Lower leg skin (tissue), 3 donors: ENCODE results near the gene PARP9.

Experiments used
- CTCF ChIP-seq, 3 donors: fragments of 450-650 bp; IDR thresholded peaks; one replicate each; pipeline ENCODE4 v1.5.1; 2016; ENCODE audit warnings: antibody characterized with exemption in 3 of 3, mild to moderate bottlenecking in 3 of 3, moderate library complexity in 2 of 3
- POLR2A ChIP-seq, 2 donors: fragments of 450-650 bp; IDR thresholded peaks; one replicate each; pipeline ENCODE4 v1.6.1; 2016 to 2017; ENCODE audit warnings: antibody characterized with exemption in 2 of 2, mild to moderate bottlenecking in 1 of 2, moderate library complexity in 1 of 2

GRCh38 chr3:122484985-122485384 is 79.1 kb downstream of the PARP9 start:
- TF ChIP-seq CTCF (IDR thresholded peaks at IDR 0.05) (no peak), POLR2A (IDR thresholded peaks at IDR 0.05) (no peak)
